Trophoblast cell (in vitro differentiated cells and primary cell): Measurements from ENCODE around the gene GRB10.

Source experiments
- DNase-seq, 2 donors: peaks; one replicate each; pipeline ENCODE4 v3.0.0-alpha.2; 2016
- H2AFZ ChIP-seq: 2 replicates; pipeline ENCODE4 v1.6.1; 2013; ENCODE audit warnings: low read length, moderate library complexity, mild to moderate bottlenecking; ENCODE audit not compliant: insufficient read depth, poor library complexity
- H2AK5ac ChIP-seq: 2 replicates; pipeline ENCODE4 v1.6.1; 2013; ENCODE audit warnings: mild to moderate bottlenecking, low read length
- H2BK120ac ChIP-seq: 2 replicates; pipeline ENCODE4 v1.6.1; 2013; ENCODE audit warnings: low read length, mild to moderate bottlenecking, moderate library complexity; ENCODE audit not compliant: insufficient read depth, poor library complexity
- H2BK12ac ChIP-seq: 2 replicates; pipeline ENCODE4 v1.6.1; 2013; ENCODE audit warnings: mild to moderate bottlenecking, low read length, moderate library complexity
- H2BK5ac ChIP-seq: 2 replicates; pipeline ENCODE4 v1.6.1; 2013; ENCODE audit warnings: low read length, low read depth, moderate library complexity, mild to moderate bottlenecking; ENCODE audit not compliant: poor library complexity
- H3K14ac ChIP-seq: 2 replicates; pipeline ENCODE4 v1.6.1; 2013; ENCODE audit warnings: mild to moderate bottlenecking, low read length
- H3K18ac ChIP-seq: 2 replicates; pipeline ENCODE4 v1.6.1; 2013; ENCODE audit warnings: mild to moderate bottlenecking, low read length
- H3K23ac ChIP-seq: 2 replicates; pipeline ENCODE4 v1.6.1; 2013; ENCODE audit warnings: low read length
- H3K27ac ChIP-seq: 2 replicates; pipeline ENCODE4 v1.5.1; 2013; ENCODE audit warnings: low read depth, mild to moderate bottlenecking, inconsistent platforms, low read length, moderate library complexity
- H3K27me3 ChIP-seq: 2 replicates; pipeline ENCODE4 v1.6.1; 2013; ENCODE audit warnings: inconsistent platforms, mild to moderate bottlenecking, low read length, moderate library complexity; ENCODE audit not compliant: insufficient read depth
- H3K36me3 ChIP-seq, 2 experiments: 1 replicate in 1 of 2; 2 replicates in 1 of 2; pipeline ENCODE4 v1.6.1; 2013; ENCODE audit warnings: low read length in 2 of 2, mild to moderate bottlenecking in 2 of 2, moderate library complexity in 1 of 2; ENCODE audit not compliant: insufficient read depth in 2 of 2, control insufficient read depth in 1 of 2
- H3K4ac ChIP-seq: 2 replicates; pipeline ENCODE4 v1.6.1; 2013; ENCODE audit warnings: low read depth, mild to moderate bottlenecking, low read length, moderate library complexity
- H3K4me1 ChIP-seq, 2 experiments: 1 replicate in 1 of 2; 2 replicates in 1 of 2; pipeline ENCODE4 v1.6.1; 2013; ENCODE audit warnings: low read length in 2 of 2, mild to moderate bottlenecking in 2 of 2, moderate library complexity in 1 of 2; ENCODE audit not compliant: insufficient read depth in 2 of 2, control insufficient read depth in 1 of 2
- H3K4me2 ChIP-seq: 2 replicates; pipeline ENCODE4 v1.6.1; 2013; ENCODE audit warnings: inconsistent platforms, mild to moderate bottlenecking, low read length, moderate library complexity
- H3K4me3 ChIP-seq: 2 replicates; pipeline ENCODE4 v1.5.1; 2013; ENCODE audit warnings: mild to moderate bottlenecking, low read depth, low read length, inconsistent platforms
- H3K79me1 ChIP-seq: one replicate; pipeline ENCODE4 v1.6.1; 2013; ENCODE audit warnings: low read length
- H3K79me2 ChIP-seq: 2 replicates; pipeline ENCODE4 v1.6.1; 2013; ENCODE audit warnings: low read length, mild to moderate bottlenecking; ENCODE audit not compliant: control insufficient read depth, insufficient read depth, poor library complexity
- H3K9ac ChIP-seq: 2 replicates; pipeline ENCODE4 v1.6.1; 2013; ENCODE audit warnings: mild to moderate bottlenecking, low read length
- H3K9me3 ChIP-seq: 2 replicates; pipeline ENCODE4 v1.6.1; 2013; ENCODE audit warnings: low read depth, mild to moderate bottlenecking, control low read depth, inconsistent platforms, low read length; ENCODE audit not compliant: insufficient read depth
- H4K12ac ChIP-seq: 2 replicates; pipeline ENCODE4 v1.6.1; 2013; ENCODE audit warnings: low read depth, mild to moderate bottlenecking, low read length, moderate library complexity
- H4K8ac ChIP-seq: 2 replicates; pipeline ENCODE4 v1.6.1; 2013; ENCODE audit warnings: low read depth, mild to moderate bottlenecking, low read length, moderate library complexity
- H4K91ac ChIP-seq: one replicate; pipeline ENCODE4 v1.6.1; 2013; ENCODE audit warnings: low read depth, mild to moderate bottlenecking, low read length, moderate library complexity
- WGBS: extraction: QIAGEN DNeasy Blood & Tissue Kit; methylation state at CpG from one replicate; pipeline ENCODE4 v1.1.7; 2013; ENCODE audit warnings: missing lambda C conversion rate; ENCODE audit not compliant: insufficient read length, insufficient coverage; ENCODE audit errors: extremely low coverage; 5-methylcytosine and 5-hydroxymethylcytosine counted together

Gene GRB10

GRCh38 chr7:50655020-50655419 is 127.7 kb downstream of the GRB10 start:
- no peak overlapping the region for H4K8ac ChIP-seq
- H3K23ac ChIP-seq: no peak overlapping the region
- no peak overlapping the region for H2AFZ ChIP-seq
- H2BK120ac ChIP-seq: no peak overlapping the region
- no peak overlapping the region for H4K91ac ChIP-seq
- no peak overlapping the region for H4K12ac ChIP-seq
- no peak overlapping the region for H3K4ac ChIP-seq
- WGBS: no CpG with 5 or more reads among the region's 4 CpGs
- H3K4me3 ChIP-seq: no peak overlapping the region
- no peaks in the 10 kb centered on the region for H3K36me3 ChIP-seq
- no peak for DNase-seq
- no peak overlapping the region for H3K14ac ChIP-seq
- peaks cover 0 to 3% of the 10 kb centered on the region in 2 experiments for H3K4me1 ChIP-seq
- no peak overlapping the region for H3K27ac ChIP-seq
- no peak overlapping the region for H2BK12ac ChIP-seq
- no peaks in the 10 kb centered on the region for H3K9me3 ChIP-seq
- no peaks in the 10 kb centered on the region for H3K79me2 ChIP-seq
- no peak overlapping the region for H3K9ac ChIP-seq
- H3K27me3 ChIP-seq: no peaks in the 10 kb centered on the region
- no peak overlapping the region for H3K4me2 ChIP-seq
- no peak overlapping the region for H3K18ac ChIP-seq
- no peaks in the 10 kb centered on the region for H3K79me1 ChIP-seq
- no peak overlapping the region for H2AK5ac ChIP-seq
- no peak overlapping the region for H2BK5ac ChIP-seq

- Histone ChIP-seq H4K8ac (no peak overlapping the region), H3K27ac (no peak overlapping the region), H3K9ac (no peak overlapping the region), H2AFZ (no peak overlapping the region), H3K79me1 (no peaks in the 10 kb centered on the region), H4K12ac (no peak overlapping the region), H3K23ac (no peak overlapping the region), H2BK12ac (no peak overlapping the region), H2BK5ac (no peak overlapping the region), H3K4me3 (no peak overlapping the region), H3K14ac (no peak overlapping the region), H3K27me3 (no peaks in the 10 kb centered on the region), H3K18ac (no peak overlapping the region), H3K4me2 (no peak overlapping the region), H3K4ac (no peak overlapping the region), H2BK120ac (no peak overlapping the region), H4K91ac (no peak overlapping the region), H2AK5ac (no peak overlapping the region), H3K79me2 (no peaks in the 10 kb centered on the region), H3K36me3 (peaks cover 0 to 2% of the 10 kb centered on the region in 2 experiments), H3K4me1 (peaks cover 2 to 4% of the 10 kb centered on the region in 2 experiments), H3K9me3 (no peaks in the 10 kb centered on the region)
- no CpG with 5 or more reads among the region's 10 CpGs for WGBS
- DNase-seq: no peak
Observed at GRCh38 chr7:50653981-50654425, 128.7 kb downstream of the GRB10 start.

- Histone ChIP-seq H3K4ac (no peak overlapping the region), H3K4me2 (no peak overlapping the region), H3K27ac (no peak overlapping the region), H3K79me2 (no peaks in the 10 kb centered on the region), H3K27me3 (no peaks in the 10 kb centered on the region), H3K23ac (no peak overlapping the region), H3K4me1 (peaks cover 4 to 7% of the 10 kb centered on the region in 2 experiments), H3K4me3 (no peak overlapping the region), H2BK12ac (no peak overlapping the region), H2BK5ac (no peak overlapping the region), H3K79me1 (no peaks in the 10 kb centered on the region), H4K8ac (no peak overlapping the region), H3K18ac (no peak overlapping the region), H2BK120ac (no peak overlapping the region), H4K12ac (no peak overlapping the region), H4K91ac (no peak overlapping the region), H2AFZ (no peak overlapping the region), H3K36me3 (peaks cover 0 to 2% of the 10 kb centered on the region in 2 experiments), H2AK5ac (no peak overlapping the region), H3K14ac (no peak overlapping the region), H3K9me3 (no peaks in the 10 kb centered on the region), H3K9ac (no peak overlapping the region)
- no CpG with 5 or more reads among the region's 16 CpGs for WGBS
- no peak for DNase-seq
Observed at GRCh38 chr7:50653126-50653864, 129.4 kb downstream of the GRB10 start.

GRCh38 chr7:50652400-50653125 is 130.1 kb downstream of the GRB10 start:
- Histone ChIP-seq H3K9ac (no peak overlapping the region), H3K14ac (no peak overlapping the region), H3K4ac (no peak overlapping the region), H3K4me2 (no peak overlapping the region), H3K18ac (no peak overlapping the region), H4K91ac (no peak overlapping the region), H3K23ac (no peak overlapping the region), H2AFZ (no peak overlapping the region), H2BK12ac (no peak overlapping the region), H3K4me1 (peaks cover 4 to 7% of the 10 kb centered on the region in 2 experiments), H3K27ac (no peak overlapping the region), H3K79me2 (no peaks in the 10 kb centered on the region), H2AK5ac (no peak overlapping the region), H3K79me1 (no peaks in the 10 kb centered on the region), H3K36me3 (peaks cover 0 to 2% of the 10 kb centered on the region in 2 experiments), H3K9me3 (no peaks in the 10 kb centered on the region), H3K27me3 (no peaks in the 10 kb centered on the region), H3K4me3 (no peak overlapping the region), H4K12ac (no peak overlapping the region), H4K8ac (no peak overlapping the region), H2BK5ac (no peak overlapping the region), H2BK120ac (no peak overlapping the region)
- DNase-seq: no peak
- WGBS: no CpG with 5 or more reads among the region's 9 CpGs
